Gastrocnemius medialis (tissue), 4 donors: Measurements from ENCODE around the gene TMEM117.

Source experiments
- POLR2A ChIP-seq, 2 donors: fragments of 450-650 bp; IDR thresholded peaks; one replicate each; pipeline ENCODE4 v1.6.1; 2017; ENCODE audit warnings: antibody characterized with exemption in 2 of 2, mild to moderate bottlenecking in 2 of 2, moderate library complexity in 2 of 2
- TF ChIP-seq, protein P1 (sequence below), 5 experiments: fragments of 450-650 bp in 3 of 5; fragments of 200-600 bp in 2 of 5; sonication (generic) in 2 of 5; IDR thresholded peaks in 4 of 5; conservative IDR thresholded peaks in 1 of 5; 1 replicate in 4 of 5; 2 replicates in 1 of 5; pipeline ENCODE4 v1.5.1; 2016 to 2019; ENCODE audit warnings: antibody characterized with exemption in 5 of 5, mild to moderate bottlenecking in 3 of 5, moderate library complexity in 3 of 5

DNA sequence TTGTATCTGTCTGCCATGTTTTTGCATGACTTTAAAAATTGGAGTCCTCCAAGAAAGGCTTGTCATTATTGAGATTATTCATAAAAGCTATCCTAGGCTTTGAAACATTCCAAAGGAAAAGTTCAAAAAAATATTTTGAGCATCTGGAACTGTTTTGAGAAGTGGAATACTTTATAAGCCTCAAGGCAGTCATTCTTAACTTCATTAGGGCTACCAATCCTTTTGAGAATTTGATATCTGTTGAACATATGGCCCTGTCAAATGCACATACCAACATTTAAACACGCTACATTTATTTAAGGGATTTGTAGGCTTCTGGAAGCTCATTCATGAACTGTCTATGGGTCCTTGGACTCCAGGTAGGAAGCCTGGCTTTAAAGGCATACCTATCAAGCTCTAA, 77.0 kb downstream of the TMEM117 start:
- TF ChIP-seq, protein P1, sequence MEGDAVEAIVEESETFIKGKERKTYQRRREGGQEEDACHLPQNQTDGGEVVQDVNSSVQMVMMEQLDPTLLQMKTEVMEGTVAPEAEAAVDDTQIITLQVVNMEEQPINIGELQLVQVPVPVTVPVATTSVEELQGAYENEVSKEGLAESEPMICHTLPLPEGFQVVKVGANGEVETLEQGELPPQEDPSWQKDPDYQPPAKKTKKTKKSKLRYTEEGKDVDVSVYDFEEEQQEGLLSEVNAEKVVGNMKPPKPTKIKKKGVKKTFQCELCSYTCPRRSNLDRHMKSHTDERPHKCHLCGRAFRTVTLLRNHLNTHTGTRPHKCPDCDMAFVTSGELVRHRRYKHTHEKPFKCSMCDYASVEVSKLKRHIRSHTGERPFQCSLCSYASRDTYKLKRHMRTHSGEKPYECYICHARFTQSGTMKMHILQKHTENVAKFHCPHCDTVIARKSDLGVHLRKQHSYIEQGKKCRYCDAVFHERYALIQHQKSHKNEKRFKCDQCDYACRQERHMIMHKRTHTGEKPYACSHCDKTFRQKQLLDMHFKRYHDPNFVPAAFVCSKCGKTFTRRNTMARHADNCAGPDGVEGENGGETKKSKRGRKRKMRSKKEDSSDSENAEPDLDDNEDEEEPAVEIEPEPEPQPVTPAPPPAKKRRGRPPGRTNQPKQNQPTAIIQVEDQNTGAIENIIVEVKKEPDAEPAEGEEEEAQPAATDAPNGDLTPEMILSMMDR (IDR thresholded peaks at IDR 0.05 in 4 of 5, conservative IDR thresholded peaks at IDR 0.05 in 1 of 5) = no peak
- no peak for TF ChIP-seq POLR2A (IDR thresholded peaks at IDR 0.05)
